Measurements from ENCODE around the gene LEP. TPM values are rescaled to one million over a fixed set of nuclear protein-coding genes. Genes with fewer than 3 reads are reported as not detected.

The LEP gene
- total RNA-seq, 4 donors from 2014 or later: 0.27 TPM; not detected in 3

- H3K27ac ChIP-seq: no peak overlapping the region
- DNase-seq: no peak
Measured at GRCh38 chr7:128200376-128200775, 40.7 kb upstream of the LEP start.

GRCh38 chr7:128201067-128201689 lies 39.9 kb upstream of the LEP start:
- no peaks in the 10 kb centered on the region for H3K9me3 ChIP-seq
- H3K27ac ChIP-seq: no peak overlapping the region
- H3K36me3 ChIP-seq: no peaks in the 10 kb centered on the region
- peaks cover 0 to 11% of the 10 kb centered on the region in 2 donors for H3K27me3 ChIP-seq
- no peak for DNase-seq
- H3K4me1 ChIP-seq: peaks cover 0 to 7% (median 2%) of the 10 kb centered on the region in 4 donors
- TF ChIP-seq CTCF (IDR thresholded peaks at IDR 0.05) (no peak), POLR2A (IDR thresholded peaks at IDR 0.05) (no peak)
- peak overlapping the region in 3 of 4 donors; percentile 19 to 32 (median 26) for H3K4me3 ChIP-seq

More at GRCh38 chr7:128200376-128200775, 40.7 kb upstream of the LEP start:
- no peak for TF ChIP-seq CTCF (IDR thresholded peaks at IDR 0.05)
- no peak for TF ChIP-seq POLR2A (IDR thresholded peaks at IDR 0.05)
- Histone ChIP-seq H3K4me1 (peaks cover 0 to 7% (median 2%) of the 10 kb centered on the region in 4 donors), H3K36me3 (no peaks in the 10 kb centered on the region), H3K27me3 (peaks cover 0 to 11% of the 10 kb centered on the region in 2 donors), H3K4me3 (no peak overlapping the region), H3K9me3 (peaks cover 0 to 2% (median 0%) of the 10 kb centered on the region in 4 donors)

- H3K4me1 ChIP-seq: peaks cover 0 to 7% (median 2%) of the 10 kb centered on the region in 4 donors
- peak overlapping the region in 3 of 4 donors; percentile 19 to 32 (median 26) for H3K4me3 ChIP-seq
- peaks cover 0 to 11% of the 10 kb centered on the region in 2 donors for H3K27me3 ChIP-seq
- no peaks in the 10 kb centered on the region for H3K9me3 ChIP-seq
- H3K36me3 ChIP-seq: no peaks in the 10 kb centered on the region
- DNase-seq: no peak
- TF ChIP-seq POLR2A (IDR thresholded peaks at IDR 0.05) (no peak), CTCF (IDR thresholded peaks at IDR 0.05) (no peak)
- no peak overlapping the region for H3K27ac ChIP-seq
Measured at GRCh38 chr7:128201690-128202085, 39.4 kb upstream of the LEP start.

GRCh38 chr7:128202287-128202957 lies 38.7 kb upstream of the LEP start:
- H3K27me3 ChIP-seq: peaks cover 0 to 11% of the 10 kb centered on the region in 2 donors
- no peaks in the 10 kb centered on the region for H3K9me3 ChIP-seq
- no peak for TF ChIP-seq CTCF (IDR thresholded peaks at IDR 0.05)
- no peak for TF ChIP-seq POLR2A (IDR thresholded peaks at IDR 0.05)
- no peak overlapping the region for H3K4me3 ChIP-seq
- no peaks in the 10 kb centered on the region for H3K36me3 ChIP-seq
- DNase-seq: no peak
- H3K27ac ChIP-seq: no peak overlapping the region
- peaks cover 0 to 7% (median 2%) of the 10 kb centered on the region in 4 donors for H3K4me1 ChIP-seq

GRCh38 chr7:128203047-128203491 lies 38.0 kb upstream of the LEP start:
- Histone ChIP-seq H3K36me3 (no peaks in the 10 kb centered on the region), H3K27ac (no peak overlapping the region), H3K9me3 (no peaks in the 10 kb centered on the region), H3K27me3 (peaks cover 0 to 11% of the 10 kb centered on the region in 2 donors), H3K4me1 (peaks cover 0 to 7% (median 2%) of the 10 kb centered on the region in 4 donors), H3K4me3 (no peak overlapping the region)
- DNase-seq: no peak
- no peak for TF ChIP-seq CTCF (IDR thresholded peaks at IDR 0.05)
- TF ChIP-seq POLR2A (IDR thresholded peaks at IDR 0.05): no peak

All from Peyer's patch (tissue), 4 donors.